Upper lobe of left lung (tissue), 4 donors: ENCODE data around the gene ZNF787.

ENCODE experiments used
- CTCF ChIP-seq, 6 experiments: fragments of 450-650 bp in 4 of 6; fragments of 200-600 bp in 2 of 6; sonication (generic) in 2 of 6; IDR thresholded peaks; one replicate each; pipeline ENCODE4 v1.5.1; 2016 to 2019; ENCODE audit warnings: antibody characterized with exemption in 6 of 6
- EP300 ChIP-seq, 4 donors: sonication (generic); formaldehyde crosslinking; IDR thresholded peaks; one replicate each; pipeline ENCODE4 v1.5.1; 2017; ENCODE audit warnings: antibody characterized with exemption in 4 of 4, control low read depth in 2 of 4
- POLR2A ChIP-seq, 4 donors: fragments of 450-650 bp; IDR thresholded peaks; one replicate each; pipeline ENCODE4 v1.5.1; 2016 to 2017; ENCODE audit warnings: antibody characterized with exemption in 4 of 4, mild to moderate bottlenecking in 2 of 4
- POLR2AphosphoS5 ChIP-seq, 2 donors: sonication (generic); formaldehyde crosslinking; IDR thresholded peaks; one replicate each; pipeline ENCODE4 v1.5.1; 2017; ENCODE audit warnings: antibody characterized with exemption in 2 of 2

GRCh38 chr19:56133858-56134653 lies 13.0 kb upstream of the ZNF787 start:
- no peak for TF ChIP-seq EP300 (IDR thresholded peaks at IDR 0.05)
- no peak for TF ChIP-seq CTCF (IDR thresholded peaks at IDR 0.05)
- TF ChIP-seq POLR2A (IDR thresholded peaks at IDR 0.05) = no peak
- TF ChIP-seq POLR2AphosphoS5 (IDR thresholded peaks at IDR 0.05) = no peak
